GM21367 (cell line): ENCODE measurements around the gene ADAP1.
"Not testable (repeated sequence)": the region's sequence is repeated elsewhere in the genome, so short reads cannot be mapped to it uniquely, and the experiment has no call there.

Source experiments
- ATAC-seq: cut with Tn5 transposase; IDR thresholded peaks from one replicate; pipeline ENCODE4 v1.9.1; 2021; ENCODE audit not compliant: unreplicated experiment

Gene ADAP1

GRCh38 chr7:883055-884021, 71.1 kb downstream of the ADAP1 start:
- no peak for ATAC-seq

GRCh38 chr7:882336-883035, 72.0 kb downstream of the ADAP1 start:
- ATAC-seq: no peak

- ATAC-seq: no peak
Observed at GRCh38 chr7:881441-882234, 72.8 kb downstream of the ADAP1 start.

- ATAC-seq: no peak
Observed at GRCh38 chr7:880450-880849, 74.0 kb downstream of the ADAP1 start.

GRCh38 chr7:879706-880105, 74.8 kb downstream of the ADAP1 start:
- ATAC-seq: no peak

GRCh38 chr7:879093-879492, 75.4 kb downstream of the ADAP1 start:
- ATAC-seq: no peak

GRCh38 chr7:877312-878232, 76.9 kb downstream of the ADAP1 start:
- no peak for ATAC-seq

GRCh38 chr7:876972-877311, 77.5 kb downstream of the ADAP1 start:
- peak; percentile 15 for ATAC-seq

GRCh38 chr7:876077-876971, 78.2 kb downstream of the ADAP1 start, which contains the start of gene GET4:
TSS of gene GET4 (plus strand) at chr7:876554. CDS start at chr7:876646, 92 bp downstream.
- peak; percentile 60 for ATAC-seq

- ATAC-seq: no peak
Observed at GRCh38 chr7:875476-876076, 78.9 kb downstream of the ADAP1 start.

GRCh38 chr7:875051-875450, 79.4 kb downstream of the ADAP1 start:
- no peak for ATAC-seq

GRCh38 chr7:874031-874749, 80.3 kb downstream of the ADAP1 start:
- no peak for ATAC-seq

GRCh38 chr7:873367-874002, 81.0 kb downstream of the ADAP1 start:
- peak; percentile 28 for ATAC-seq

GRCh38 chr7:872685-873084, 81.8 kb downstream of the ADAP1 start:
- not testable (repeated sequence) for ATAC-seq

GRCh38 chr7:871900-872537, 82.5 kb downstream of the ADAP1 start:
- ATAC-seq: no peak

GRCh38 chr7:869348-869747, 85.1 kb downstream of the ADAP1 start:
- ATAC-seq: no peak

GRCh38 chr7:868189-868486, 86.3 kb downstream of the ADAP1 start:
- ATAC-seq: no peak
